DND-41 (cell line): Measurements from ENCODE around the gene TOP3B.

ENCODE experiments used
- ATAC-seq: fragments of 200-7000 bp; cut with Tn5 transposase; 3 replicates; pipeline ENCODE4 v1.9.1; 2021; ENCODE audit warnings: low read depth; ENCODE audit not compliant: insufficient read depth
- DNase-seq: peaks from one replicate; pipeline ENCODE4 v3.0.0-alpha.2; 2020
- H2AFZ ChIP-seq: 2 replicates; pipeline ENCODE4 v1.6.0; 2012; ENCODE audit warnings: low read depth, low read length
- H3K27ac ChIP-seq: 2 replicates; pipeline ENCODE4 v1.5.1; 2012; ENCODE audit warnings: low read length, inconsistent platforms
- H3K27me3 ChIP-seq: fragments of 200-600 bp; sonication (generic); 2 replicates; pipeline ENCODE4 v1.6.0; 2012; ENCODE audit warnings: low read length, mild to moderate bottlenecking, inconsistent platforms; ENCODE audit not compliant: insufficient read depth, poor library complexity
- H3K36me3 ChIP-seq: 2 replicates; pipeline ENCODE4 v1.5.1; 2012; ENCODE audit warnings: low read length, inconsistent platforms; ENCODE audit not compliant: insufficient read depth
- H3K4me1 ChIP-seq: 2 replicates; pipeline ENCODE4 v1.5.1; 2012; ENCODE audit warnings: mild to moderate bottlenecking, low read length; ENCODE audit not compliant: insufficient read depth
- H3K4me2 ChIP-seq: 2 replicates; pipeline ENCODE4 v1.6.0; 2012; ENCODE audit warnings: mild to moderate bottlenecking, moderate library complexity, low read length, inconsistent platforms; ENCODE audit not compliant: insufficient read depth
- H3K4me3 ChIP-seq, 2 experiments: fragments of 200-600 bp in 1 of 2; shearing (Covaris generic) in 1 of 2; 2 replicates each; pipeline ENCODE4 v1.5.1; 2012 to 2016; ENCODE audit warnings: inconsistent platforms in 2 of 2, low read length in 2 of 2, mild to moderate bottlenecking in 2 of 2, low read depth in 1 of 2, moderate library complexity in 1 of 2
- H3K79me2 ChIP-seq: 2 replicates; pipeline ENCODE4 v1.6.0; 2012; ENCODE audit warnings: low read length, inconsistent platforms; ENCODE audit not compliant: insufficient read depth
- H3K9ac ChIP-seq: 2 replicates; pipeline ENCODE4 v1.6.0; 2012; ENCODE audit warnings: low read depth, mild to moderate bottlenecking, inconsistent platforms, low read length, moderate library complexity
- H3K9me3 ChIP-seq: 2 replicates; pipeline ENCODE4 v1.5.1; 2012; ENCODE audit warnings: low read length, moderate library complexity, mild to moderate bottlenecking, inconsistent platforms; ENCODE audit not compliant: insufficient read depth, severe bottlenecking
- H4K20me1 ChIP-seq: 2 replicates; pipeline ENCODE4 v1.6.0; 2012; ENCODE audit warnings: low read length; ENCODE audit not compliant: insufficient read depth
- EZH2 ChIP-seq: IDR thresholded peaks from 3 replicates; pipeline ENCODE4 v1.6.1; 2012; ENCODE audit warnings: borderline replicate concordance, low read depth, mild to moderate bottlenecking, moderate library complexity, low read length, inconsistent platforms; ENCODE audit not compliant: severe bottlenecking
- TF ChIP-seq, protein P1 (sequence below): IDR thresholded peaks from 2 replicates; pipeline ENCODE4 v1.5.1; 2012; ENCODE audit warnings: borderline replicate concordance, low read length, moderate library complexity, mild to moderate bottlenecking; ENCODE audit not compliant: poor library complexity, severe bottlenecking; ENCODE audit errors: extremely low read depth

The TOP3B gene

DNA sequence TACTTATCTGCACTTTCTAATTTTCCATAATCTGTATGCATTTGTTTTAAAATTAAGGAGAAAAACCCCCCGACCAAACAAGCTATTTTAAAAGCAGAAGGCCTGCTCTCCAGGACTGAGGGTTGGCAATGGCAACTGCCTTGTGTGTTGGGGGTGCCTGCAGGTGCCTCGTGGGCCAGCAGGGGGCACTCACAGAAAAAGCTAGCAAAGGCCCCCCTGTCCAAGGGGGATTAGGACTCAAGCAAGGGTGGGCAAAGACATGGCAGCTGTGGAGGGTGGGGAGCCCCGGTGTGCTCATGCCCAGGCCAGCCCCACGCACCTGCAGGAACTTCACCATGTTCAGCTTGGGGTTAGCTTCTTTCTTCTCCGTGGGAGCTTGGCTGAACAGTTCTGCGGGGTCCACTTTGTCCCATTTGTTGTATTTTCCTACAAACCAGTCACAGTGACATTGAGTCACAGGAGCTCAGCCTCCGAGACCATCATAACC, 10.3 kb downstream of the TOP3B start:
- peaks cover 9% of the 10 kb centered on the region for H4K20me1 ChIP-seq
- H3K4me1 ChIP-seq = no peaks in the 10 kb centered on the region
- no peak for TF ChIP-seq EZH2
- TF ChIP-seq, protein P1, sequence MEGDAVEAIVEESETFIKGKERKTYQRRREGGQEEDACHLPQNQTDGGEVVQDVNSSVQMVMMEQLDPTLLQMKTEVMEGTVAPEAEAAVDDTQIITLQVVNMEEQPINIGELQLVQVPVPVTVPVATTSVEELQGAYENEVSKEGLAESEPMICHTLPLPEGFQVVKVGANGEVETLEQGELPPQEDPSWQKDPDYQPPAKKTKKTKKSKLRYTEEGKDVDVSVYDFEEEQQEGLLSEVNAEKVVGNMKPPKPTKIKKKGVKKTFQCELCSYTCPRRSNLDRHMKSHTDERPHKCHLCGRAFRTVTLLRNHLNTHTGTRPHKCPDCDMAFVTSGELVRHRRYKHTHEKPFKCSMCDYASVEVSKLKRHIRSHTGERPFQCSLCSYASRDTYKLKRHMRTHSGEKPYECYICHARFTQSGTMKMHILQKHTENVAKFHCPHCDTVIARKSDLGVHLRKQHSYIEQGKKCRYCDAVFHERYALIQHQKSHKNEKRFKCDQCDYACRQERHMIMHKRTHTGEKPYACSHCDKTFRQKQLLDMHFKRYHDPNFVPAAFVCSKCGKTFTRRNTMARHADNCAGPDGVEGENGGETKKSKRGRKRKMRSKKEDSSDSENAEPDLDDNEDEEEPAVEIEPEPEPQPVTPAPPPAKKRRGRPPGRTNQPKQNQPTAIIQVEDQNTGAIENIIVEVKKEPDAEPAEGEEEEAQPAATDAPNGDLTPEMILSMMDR = peak; percentile 88
- no peak overlapping the region for H3K4me2 ChIP-seq
- peak; percentile 71 for DNase-seq
- H2AFZ ChIP-seq = no peak overlapping the region
- no peaks in the 10 kb centered on the region for H3K27me3 ChIP-seq
- no peak overlapping the region for H3K4me3 ChIP-seq
- H3K9me3 ChIP-seq = no peaks in the 10 kb centered on the region
- H3K27ac ChIP-seq = no peak overlapping the region
- H3K36me3 ChIP-seq = peaks cover 80% of the 10 kb centered on the region
- ATAC-seq = peak; percentile 88
- no peak overlapping the region for H3K9ac ChIP-seq
- H3K79me2 ChIP-seq = peaks cover 2% of the 10 kb centered on the region; the same call in 1 of the 2 replicates

DNA sequence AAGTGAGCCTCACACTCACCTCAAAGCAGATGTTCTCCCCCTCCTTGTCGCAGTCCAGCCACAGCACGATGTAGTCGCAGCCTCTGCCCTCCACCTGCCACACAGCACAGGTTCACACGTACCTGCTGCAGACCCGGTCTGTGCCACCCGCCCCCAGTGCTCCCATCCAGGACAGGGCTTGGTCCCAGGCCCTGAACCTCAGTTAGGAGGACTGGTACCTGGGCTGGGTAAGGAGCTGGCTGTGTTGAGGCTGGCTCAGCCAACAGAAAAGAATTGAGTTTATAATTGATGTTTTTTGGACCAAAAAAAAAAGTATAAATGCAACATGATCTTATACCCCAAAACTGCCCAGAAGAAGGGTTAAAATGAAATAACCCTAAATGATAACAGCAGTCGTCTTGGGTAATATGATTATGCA, 10.7 kb downstream of the TOP3B start:
- Histone ChIP-seq H2AFZ (no peak overlapping the region), H3K36me3 (peaks cover 85% of the 10 kb centered on the region), H3K4me3 (no peak overlapping the region), H3K79me2 (0 out of 2 replicates have a peak, but pooled peaks cover under 1% of the 10 kb centered on the region), H3K4me1 (no peaks in the 10 kb centered on the region), H3K4me2 (no peak overlapping the region), H3K27me3 (no peaks in the 10 kb centered on the region), H3K27ac (no peak overlapping the region), H3K9me3 (no peaks in the 10 kb centered on the region), H3K9ac (no peak overlapping the region), H4K20me1 (peaks cover 9% of the 10 kb centered on the region)
- ATAC-seq (no peak), DNase-seq (no peak)
- no peak for TF ChIP-seq EZH2
- TF ChIP-seq, protein P1 = no peak

DNA sequence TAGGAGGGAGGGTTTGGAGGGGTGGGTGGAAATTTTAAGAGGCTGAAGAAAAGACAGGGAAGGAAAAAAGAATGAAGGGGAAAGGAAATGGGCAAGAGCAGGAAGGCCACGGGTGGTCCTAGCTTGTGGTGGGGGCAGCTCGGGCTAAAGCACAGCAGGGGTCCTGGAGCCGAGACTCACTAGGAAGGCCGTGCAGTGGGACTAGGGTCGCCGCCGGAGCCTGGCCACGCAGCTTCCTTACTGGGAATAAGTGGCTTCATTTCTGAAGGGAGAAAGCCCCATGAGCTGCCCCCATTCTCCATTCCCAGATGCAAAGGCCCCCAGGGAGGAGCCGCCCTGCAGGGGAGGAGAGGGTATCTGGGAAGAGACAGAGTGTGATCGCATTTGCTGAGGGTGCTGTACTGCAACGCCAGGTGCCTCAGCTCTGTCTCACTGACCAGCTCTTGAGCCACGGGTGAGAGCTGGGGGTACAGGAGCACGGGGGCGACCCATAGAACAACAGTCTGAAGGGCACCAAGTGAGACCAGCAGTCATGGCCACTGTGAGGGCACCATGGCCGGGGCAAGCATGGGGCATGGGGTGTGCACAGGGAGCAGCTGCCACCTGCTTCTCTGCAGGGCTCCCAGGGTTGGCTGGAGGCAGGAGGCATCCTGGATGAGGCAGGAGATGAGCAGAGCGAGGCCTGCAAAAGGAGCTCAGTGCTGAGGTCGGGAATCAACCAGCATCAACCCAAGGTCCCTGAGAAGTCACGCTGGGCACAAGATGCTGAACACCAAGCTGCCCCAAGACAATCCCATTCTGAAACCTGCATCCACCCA, 11.6 kb downstream of the TOP3B start:
- no peaks in the 10 kb centered on the region for H3K27me3 ChIP-seq
- no peak overlapping the region for H3K27ac ChIP-seq
- no peaks in the 10 kb centered on the region for H3K79me2 ChIP-seq
- H3K9ac ChIP-seq = no peak overlapping the region
- H4K20me1 ChIP-seq = 0 out of 2 replicates have a peak, but pooled peaks cover 5% of the 10 kb centered on the region
- no peaks in the 10 kb centered on the region for H3K4me1 ChIP-seq
- no peaks in the 10 kb centered on the region for H3K9me3 ChIP-seq
- H3K4me3 ChIP-seq = no peak overlapping the region
- ATAC-seq (no peak), DNase-seq (no peak)
- peaks cover 93% of the 10 kb centered on the region for H3K36me3 ChIP-seq
- no peak overlapping the region for H3K4me2 ChIP-seq
- no peak overlapping the region for H2AFZ ChIP-seq
- TF ChIP-seq, protein P1 = no peak
- TF ChIP-seq EZH2 = no peak
